HepG2 (cell line): Measurements from ENCODE around the gene SENP7. TPM values are rescaled to one million over a fixed set of nuclear protein-coding genes. Genes with fewer than 3 reads are reported as not detected.

Experiments used
- ATAC-seq: fragments of 200-7000 bp; cut with Tn5 transposase; 3 replicates; pipeline ENCODE4 v1.9.1; 2020; ENCODE audit warnings: mild to moderate bottlenecking, moderate library complexity
- BruUV-seq: library from RNA; stranded (reverse); fragments of 400-500 nt; replicated peaks from 2 replicates; lab custom pipeline; 2021; lab: Mats Ljungman, UMichigan
- CTCF ChIA-PET: fragments of 300-600 bp; formaldehyde crosslinking; extraction: SDS; loops from one replicate; lab custom pipeline; 2021; ENCODE audit warnings: low total read pairs, inconsistent platforms, low intra/inter-chr PET ratio; lab: Yijun Ruan, JAX
- POLR2A ChIA-PET: fragments of 350-600 bp; sonication (Branson Sonifier 250); formaldehyde crosslinking; loops from one replicate; lab custom pipeline; 2020; ENCODE audit warnings: antibody characterized with exemption, inconsistent platforms; lab: Yijun Ruan, JAX
- DNase-seq: peaks from one replicate; pipeline ENCODE4 v3.0.0-alpha.2; 2015; ENCODE audit warnings: low spot score
- FAIRE-seq: peaks from 3 replicates; lab custom pipeline; 2011; peaks lifted over from hg19 to GRCh38; lab: Jason Lieb, UNC
- H2AFZ ChIP-seq: one replicate; pipeline ENCODE4 v1.6.1; 2011; ENCODE audit warnings: low read length, inconsistent platforms
- H3K27ac ChIP-seq: fragments of 300-600 bp; 3 replicates; pipeline ENCODE4 v1.8.0; 2011; ENCODE audit warnings: mixed run types, mild to moderate bottlenecking, mixed read lengths, low read length, inconsistent platforms; ENCODE audit not compliant: insufficient read depth; ENCODE audit errors: extremely low read length
- H3K27me3 ChIP-seq, 2 experiments: fragments of 200-600 bp in 1 of 2; 2 replicates in 1 of 2; 3 replicates in 1 of 2; pipeline versions ENCODE4 v1.6.0 to v1.8.0; 2011; ENCODE audit warnings: low read length in 2 of 2, mild to moderate bottlenecking in 2 of 2, moderate library complexity in 2 of 2, inconsistent platforms in 1 of 2; ENCODE audit not compliant: insufficient read depth in 2 of 2, control insufficient read depth in 1 of 2
- H3K36me3 ChIP-seq, 2 experiments: fragments of 200-600 bp in 1 of 2; replicated peaks in 1 of 2; 2 replicates in 1 of 2; 3 replicates in 1 of 2; pipeline versions ENCODE4 v1.5.1 to v1.8.0; 2011; ENCODE audit warnings: low read length in 2 of 2, inconsistent platforms in 1 of 2; ENCODE audit not compliant: insufficient read depth in 2 of 2, control insufficient read depth in 1 of 2
- H3K4me1 ChIP-seq: 2 replicates; pipeline ENCODE4 v1.5.1; 2012; ENCODE audit warnings: low read length, inconsistent platforms; ENCODE audit not compliant: insufficient read depth
- H3K4me2 ChIP-seq: 2 replicates; pipeline ENCODE4 v1.6.0; 2011; ENCODE audit warnings: low read depth, low read length, inconsistent platforms
- H3K4me3 ChIP-seq, 3 experiments: fragments of 200-600 bp in 1 of 3; sonication (generic), shearing (Covaris generic) in 1 of 3; replicated peaks in 1 of 3; 2 replicates each; pipeline ENCODE4 v1.5.1; 2011 to 2016; ENCODE audit warnings: low read length in 3 of 3, inconsistent platforms in 2 of 3, low read depth in 2 of 3, mild to moderate bottlenecking in 2 of 3, control low read depth in 1 of 3, mixed read lengths in 1 of 3; ENCODE audit not compliant: insufficient read depth in 1 of 3
- H3K79me2 ChIP-seq: one replicate; pipeline ENCODE4 v1.6.1; 2011; ENCODE audit warnings: low read length, inconsistent platforms; ENCODE audit not compliant: insufficient read depth
- H3K9ac ChIP-seq: 2 replicates; pipeline ENCODE4 v1.6.0; 2011; ENCODE audit warnings: mild to moderate bottlenecking, low read depth, low read length, inconsistent platforms; ENCODE audit not compliant: insufficient read depth
- H3K9me3 ChIP-seq: 2 replicates; pipeline ENCODE4 v1.5.1; 2012; ENCODE audit warnings: mild to moderate bottlenecking, low read length
- H4K20me1 ChIP-seq: 2 replicates; pipeline ENCODE4 v1.6.0; 2011; ENCODE audit warnings: inconsistent platforms, mild to moderate bottlenecking, low read length, moderate library complexity; ENCODE audit not compliant: insufficient read depth
- ARNT2 ChIP-seq: sonication (generic); formaldehyde crosslinking; IDR thresholded peaks from 2 replicates; pipeline ENCODE4 v1.8.0; 2022; ENCODE audit warnings: mild to moderate bottlenecking, low read depth, missing genetic modification reagents, moderate library complexity
- FOXA1 ChIP-seq, 2 experiments: fragments of 450-650 bp in 1 of 2; sonication (generic) in 1 of 2; formaldehyde crosslinking in 1 of 2; IDR thresholded peaks; 2 replicates each; pipeline versions ENCODE4 v1.4.0 to v1.6.1; 2016 to 2020; ENCODE audit warnings: missing genetic modification reagents in 1 of 2
- GATAD2A ChIP-seq: IDR thresholded peaks from 2 replicates; pipeline ENCODE4 v1.6.1; 2016
- HDAC1 ChIP-seq: sonication (generic); formaldehyde crosslinking; IDR thresholded peaks from 2 replicates; pipeline ENCODE4 v1.5.1; 2020; ENCODE audit warnings: mild to moderate bottlenecking, missing genetic modification reagents
- KAT8 ChIP-seq: IDR thresholded peaks from 2 replicates; pipeline ENCODE4 v1.6.1; 2016; ENCODE audit warnings: missing genetic modification reagents, missing compliant biosample characterization
- KDM6A ChIP-seq: IDR thresholded peaks from 2 replicates; pipeline ENCODE4 v1.6.1; 2016; ENCODE audit warnings: low read depth
- NFE2L2 ChIP-seq: fragments of 150-350 bp; IDR thresholded peaks from 2 replicates; pipeline ENCODE4 v1.6.1; 2014; ENCODE audit warnings: low read length
- NKX3-1 ChIP-seq: sonication (generic); formaldehyde crosslinking; IDR thresholded peaks from 2 replicates; pipeline ENCODE4 v1.5.0; 2020; ENCODE audit warnings: missing genetic modification reagents
- SALL1 ChIP-seq: sonication (generic); formaldehyde crosslinking; IDR thresholded peaks from 2 replicates; pipeline ENCODE4 v1.8.0; 2022; ENCODE audit warnings: mild to moderate bottlenecking, missing genetic modification reagents
- ZNF253 ChIP-seq: sonication (generic); formaldehyde crosslinking; IDR thresholded peaks from 2 replicates; pipeline ENCODE4 v1.8.0; 2022; ENCODE audit warnings: mild to moderate bottlenecking, missing genetic modification reagents, borderline replicate concordance
- ZNF598 ChIP-seq: sonication (generic); formaldehyde crosslinking; IDR thresholded peaks from 2 replicates; pipeline ENCODE4 v1.5.1; 2020; ENCODE audit warnings: mild to moderate bottlenecking, missing genetic modification reagents, borderline replicate concordance
- ZNF724P ChIP-seq: sonication (generic); formaldehyde crosslinking; IDR thresholded peaks from 2 replicates; pipeline ENCODE4 v1.8.0; 2022; ENCODE audit warnings: missing genetic modification reagents, borderline replicate concordance
- ZSCAN20 ChIP-seq: sonication (generic); formaldehyde crosslinking; IDR thresholded peaks from 2 replicates; pipeline ENCODE4 v1.4.0; 2020; ENCODE audit warnings: missing genetic modification reagents, mild to moderate bottlenecking, borderline replicate concordance
- WGBS: methylation state at CpG from one replicate; pipeline ENCODE4 v1.1.6; 2017; ENCODE audit warnings: low lambda C conversion rate; 5-methylcytosine and 5-hydroxymethylcytosine counted together
- in situ Hi-C: cut with HindIII; loops from 2 replicates; pipeline ENCODE4 v1.10.0; 2017; ENCODE audit warnings: low pct_unique_long_range_greater_than_20kb; ENCODE audit not compliant: extremely low pct_ligation_motif_present
- intact Hi-C: fragments of 100-400 bp; cut with micrococcal nuclease; formaldehyde crosslinking; loops from one replicate; pipeline ENCODE4 v1.10.0; 2022; ENCODE audit not compliant: unreplicated experiment
- polyA plus RNA-seq, 8 experiments: library from polyadenylated mRNA; depleted of rRNA in 3 of 8; stranded (reverse) in 7 of 8; unstranded in 1 of 8; fragments of >200 nt; fragmentation: Illumina TruSeq in 4 of 8; extraction: Trizol in 4 of 8; gene quantifications; 2 replicates each; pipeline versions ENCODE4 v1.2.1 to v1.2.3, GENCODE V29; 2011 to 2016; ENCODE audit warnings: low read depth in 4 of 8, missing spikeins in 1 of 8, mixed read lengths in 1 of 8; ENCODE audit not compliant: insufficient read depth in 1 of 8
- total RNA-seq, 5 experiments: library from RNA; depleted of rRNA; stranded (reverse); fragments of >200 nt; fragmentation: Illumina TruSeq; extraction: Trizol; gene quantifications; 2 replicates each; pipeline ENCODE4 v1.2.3, GENCODE V29; 2016; ENCODE audit warnings: low read depth in 1 of 5
- TF ChIP-seq, protein P1 (sequence below): sonication (generic); formaldehyde crosslinking; conservative IDR thresholded peaks from 2 replicates; pipeline ENCODE4 v1.5.0; 2020; ENCODE audit warnings: missing genetic modification reagents
- TF ChIP-seq, protein P2 (sequence below): sonication (generic); formaldehyde crosslinking; IDR thresholded peaks from 2 replicates; pipeline ENCODE4 v1.4.0; 2020; ENCODE audit warnings: missing genetic modification reagents
- TF ChIP-seq, protein P3 (sequence below): sonication (generic); formaldehyde crosslinking; IDR thresholded peaks from 2 replicates; pipeline ENCODE4 v1.5.0; 2020; ENCODE audit warnings: missing genetic modification reagents

Gene SENP7
- total and polyA plus RNA-seq, 2 of the 13 experiments (the other 11 are each of a cell fraction or from before 2014, with no cell fraction given): 9.1 to 10.3 TPM

DNA sequence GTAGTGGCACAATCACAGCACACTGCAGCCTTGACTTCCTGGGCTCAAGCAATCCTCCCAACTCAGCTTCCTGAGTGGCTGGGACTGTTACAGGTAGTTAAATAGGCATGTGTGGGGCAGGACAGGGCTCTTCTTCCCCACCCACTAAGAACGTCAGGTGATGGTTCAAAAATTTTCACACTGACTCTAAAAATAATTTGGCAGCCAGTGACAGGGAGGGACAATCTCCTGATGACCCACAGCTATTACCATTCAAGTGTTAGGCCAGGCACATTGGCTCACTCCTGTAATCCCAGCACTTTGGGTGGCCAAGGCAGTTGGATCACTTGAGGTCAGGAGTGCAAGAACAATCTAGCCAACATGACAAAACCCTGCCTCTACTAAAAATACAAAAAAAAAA is 36.5 kb upstream of the SENP7 start (continued):
- TF ChIP-seq, protein P1, sequence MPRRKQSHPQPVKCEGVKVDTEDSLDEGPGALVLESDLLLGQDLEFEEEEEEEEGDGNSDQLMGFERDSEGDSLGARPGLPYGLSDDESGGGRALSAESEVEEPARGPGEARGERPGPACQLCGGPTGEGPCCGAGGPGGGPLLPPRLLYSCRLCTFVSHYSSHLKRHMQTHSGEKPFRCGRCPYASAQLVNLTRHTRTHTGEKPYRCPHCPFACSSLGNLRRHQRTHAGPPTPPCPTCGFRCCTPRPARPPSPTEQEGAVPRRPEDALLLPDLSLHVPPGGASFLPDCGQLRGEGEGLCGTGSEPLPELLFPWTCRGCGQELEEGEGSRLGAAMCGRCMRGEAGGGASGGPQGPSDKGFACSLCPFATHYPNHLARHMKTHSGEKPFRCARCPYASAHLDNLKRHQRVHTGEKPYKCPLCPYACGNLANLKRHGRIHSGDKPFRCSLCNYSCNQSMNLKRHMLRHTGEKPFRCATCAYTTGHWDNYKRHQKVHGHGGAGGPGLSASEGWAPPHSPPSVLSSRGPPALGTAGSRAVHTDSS (CRISPR knock-in tag): no peak
- TF ChIP-seq, all 625 proteins: peak for 0

DNA sequence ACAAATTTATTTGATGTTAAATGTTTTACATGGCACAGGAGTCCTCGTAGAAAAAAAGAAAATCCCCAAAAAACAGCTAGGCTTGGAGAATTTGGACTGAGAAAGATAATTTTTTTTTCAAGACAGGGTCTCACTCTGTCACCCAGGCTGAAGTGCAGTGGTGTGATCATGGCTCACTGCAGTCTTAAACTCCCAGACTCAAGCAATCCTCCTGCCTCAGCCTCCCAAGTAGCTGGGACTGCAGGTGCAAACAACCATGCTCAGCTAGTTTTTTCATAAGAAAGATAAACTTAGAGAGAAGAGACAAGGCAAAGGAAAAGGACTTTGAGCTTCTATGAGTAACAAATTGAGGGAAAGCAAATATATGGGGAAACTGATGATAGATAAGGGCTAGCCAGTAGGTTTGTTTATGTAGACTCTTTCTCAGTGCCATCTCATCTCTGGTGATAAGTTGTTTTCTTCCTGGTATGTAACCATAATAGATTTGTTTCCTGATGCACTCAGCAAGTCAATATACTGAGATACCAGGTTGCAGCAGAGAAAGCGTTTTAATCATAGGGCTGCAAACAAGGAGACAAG is 35.6 kb upstream of the SENP7 start:
- FAIRE-seq (peak; percentile 63), ATAC-seq (peak; percentile 87), DNase-seq (peak; percentile 87)
- H3K27me3 ChIP-seq: no peaks in the 10 kb centered on the region
- no TSS peak for BruUV-seq
- CTCF ChIA-PET: no interaction called here
- intact Hi-C loops (loop anchor here (1.0 to 5.0 kb wide), 2 partner anchors 26 to 81 kb away; partner anchors contain the start of gene PCNP), in situ Hi-C loops (no loop called here)
- no peaks in the 10 kb centered on the region for H3K9me3 ChIP-seq
- H2AFZ ChIP-seq: no peak overlapping the region
- H3K79me2 ChIP-seq: no peaks in the 10 kb centered on the region
- no peaks in the 10 kb centered on the region for H4K20me1 ChIP-seq
- peaks cover 57% of the 10 kb centered on the region for H3K4me1 ChIP-seq
- H3K27ac ChIP-seq: peak overlapping the region; percentile 55
- POLR2A ChIA-PET: interaction anchor here (0.7 to 2.8 kb wide), 6 partner anchors 9 to 137 kb away, joined by 3 to 23 read pairs (median 6); partner anchors contain the start of genes PCNP, RPL24 and TRMT10C
- 32% methylated on average over 2 of the region's 2 CpGs for WGBS
- no peak overlapping the region; a peak in 1 of 6 replicates for H3K4me3 ChIP-seq
- no peaks in the 10 kb centered on the region for H3K36me3 ChIP-seq
- peak overlapping the region; percentile 56 for H3K4me2 ChIP-seq
- H3K9ac ChIP-seq: no peak overlapping the region
- TF ChIP-seq KAT8 (CRISPR knock-in tag) (peak; percentile 75; the same call in 1 of the 2 replicates), SALL1 (CRISPR knock-in tag) (peak; percentile 2; the same call in 1 of the 2 replicates), ZSCAN20 (no peak), NKX3-1 (CRISPR knock-in tag) (no peak), ARNT2 (CRISPR knock-in tag) (no peak), NFE2L2 (no peak), FOXA1 (IDR thresholded peaks at IDR 0.05) (no peak), FOXA1 (CRISPR knock-in tag; IDR thresholded peaks at IDR 0.05) (peak; percentile 62; the same call in 1 of the 2 replicates), HDAC1 (CRISPR knock-in tag) (peak; percentile 39; the same call in 1 of the 2 replicates), ZNF724P (no peak), GATAD2A (CRISPR knock-in tag) (peak; percentile 82), ZNF598 (CRISPR knock-in tag) (no peak), KDM6A (peak; percentile 71; the same call in 1 of the 2 replicates), ZNF253 (CRISPR knock-in tag) (no peak)
- TF ChIP-seq, protein P2, sequence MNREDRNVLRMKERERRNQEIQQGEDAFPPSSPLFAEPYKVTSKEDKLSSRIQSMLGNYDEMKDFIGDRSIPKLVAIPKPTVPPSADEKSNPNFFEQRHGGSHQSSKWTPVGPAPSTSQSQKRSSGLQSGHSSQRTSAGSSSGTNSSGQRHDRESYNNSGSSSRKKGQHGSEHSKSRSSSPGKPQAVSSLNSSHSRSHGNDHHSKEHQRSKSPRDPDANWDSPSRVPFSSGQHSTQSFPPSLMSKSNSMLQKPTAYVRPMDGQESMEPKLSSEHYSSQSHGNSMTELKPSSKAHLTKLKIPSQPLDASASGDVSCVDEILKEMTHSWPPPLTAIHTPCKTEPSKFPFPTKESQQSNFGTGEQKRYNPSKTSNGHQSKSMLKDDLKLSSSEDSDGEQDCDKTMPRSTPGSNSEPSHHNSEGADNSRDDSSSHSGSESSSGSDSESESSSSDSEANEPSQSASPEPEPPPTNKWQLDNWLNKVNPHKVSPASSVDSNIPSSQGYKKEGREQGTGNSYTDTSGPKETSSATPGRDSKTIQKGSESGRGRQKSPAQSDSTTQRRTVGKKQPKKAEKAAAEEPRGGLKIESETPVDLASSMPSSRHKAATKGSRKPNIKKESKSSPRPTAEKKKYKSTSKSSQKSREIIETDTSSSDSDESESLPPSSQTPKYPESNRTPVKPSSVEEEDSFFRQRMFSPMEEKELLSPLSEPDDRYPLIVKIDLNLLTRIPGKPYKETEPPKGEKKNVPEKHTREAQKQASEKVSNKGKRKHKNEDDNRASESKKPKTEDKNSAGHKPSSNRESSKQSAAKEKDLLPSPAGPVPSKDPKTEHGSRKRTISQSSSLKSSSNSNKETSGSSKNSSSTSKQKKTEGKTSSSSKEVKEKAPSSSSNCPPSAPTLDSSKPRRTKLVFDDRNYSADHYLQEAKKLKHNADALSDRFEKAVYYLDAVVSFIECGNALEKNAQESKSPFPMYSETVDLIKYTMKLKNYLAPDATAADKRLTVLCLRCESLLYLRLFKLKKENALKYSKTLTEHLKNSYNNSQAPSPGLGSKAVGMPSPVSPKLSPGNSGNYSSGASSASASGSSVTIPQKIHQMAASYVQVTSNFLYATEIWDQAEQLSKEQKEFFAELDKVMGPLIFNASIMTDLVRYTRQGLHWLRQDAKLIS (CRISPR knock-in tag): no peak
- TF ChIP-seq, protein P3, sequence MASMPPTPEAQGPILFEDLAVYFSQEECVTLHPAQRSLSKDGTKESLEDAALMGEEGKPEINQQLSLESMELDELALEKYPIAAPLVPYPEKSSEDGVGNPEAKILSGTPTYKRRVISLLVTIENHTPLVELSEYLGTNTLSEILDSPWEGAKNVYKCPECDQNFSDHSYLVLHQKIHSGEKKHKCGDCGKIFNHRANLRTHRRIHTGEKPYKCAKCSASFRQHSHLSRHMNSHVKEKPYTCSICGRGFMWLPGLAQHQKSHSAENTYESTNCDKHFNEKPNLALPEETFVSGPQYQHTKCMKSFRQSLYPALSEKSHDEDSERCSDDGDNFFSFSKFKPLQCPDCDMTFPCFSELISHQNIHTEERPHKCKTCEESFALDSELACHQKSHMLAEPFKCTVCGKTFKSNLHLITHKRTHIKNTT (CRISPR knock-in tag): no peak
